Stimulated activated effector memory CD8-positive, alpha-beta T cell treated with anti-CD3 and anti-CD28 coated beads, Interleukin-12 subunit alpha, Interleukin-12 subunit beta, amount 100 ng/mL, for 72 hours (primary cell): ENCODE measurements around the gene PCDHGA2.
"Not testable (repeated sequence)": the region's sequence is repeated elsewhere in the genome, so short reads cannot be mapped to it uniquely, and the experiment has no call there.

ENCODE experiments used
- ATAC-seq: fragments of 150-1000 bp; cut with Tn5 transposase; 2 replicates; pipeline ENCODE4 v1.10.0; 2021
- DNase-seq, 2 donors: peaks; one replicate each; pipeline ENCODE4 v3.0.0; 2021 to 2022; ENCODE audit warnings: low spot score in 2 of 2
- H3K27ac Mint-ChIP-seq: one replicate; pipeline ENCODE4 v1.8.0; 2022; ENCODE audit warnings: mild to moderate bottlenecking, mixed read lengths
- H3K36me3 Mint-ChIP-seq: one replicate; pipeline ENCODE4 v1.8.0; 2022; ENCODE audit warnings: mild to moderate bottlenecking, mixed read lengths
- H3K4me1 Mint-ChIP-seq: one replicate; pipeline ENCODE4 v1.8.0; 2022; ENCODE audit warnings: mixed read lengths
- H3K4me3 Mint-ChIP-seq: one replicate; pipeline ENCODE4 v1.8.0; 2022; ENCODE audit warnings: mild to moderate bottlenecking, mixed read lengths
- H3K9me3 Mint-ChIP-seq: one replicate; pipeline ENCODE4 v1.8.0; 2022; ENCODE audit warnings: mixed read lengths

The PCDHGA2 gene

DNA sequence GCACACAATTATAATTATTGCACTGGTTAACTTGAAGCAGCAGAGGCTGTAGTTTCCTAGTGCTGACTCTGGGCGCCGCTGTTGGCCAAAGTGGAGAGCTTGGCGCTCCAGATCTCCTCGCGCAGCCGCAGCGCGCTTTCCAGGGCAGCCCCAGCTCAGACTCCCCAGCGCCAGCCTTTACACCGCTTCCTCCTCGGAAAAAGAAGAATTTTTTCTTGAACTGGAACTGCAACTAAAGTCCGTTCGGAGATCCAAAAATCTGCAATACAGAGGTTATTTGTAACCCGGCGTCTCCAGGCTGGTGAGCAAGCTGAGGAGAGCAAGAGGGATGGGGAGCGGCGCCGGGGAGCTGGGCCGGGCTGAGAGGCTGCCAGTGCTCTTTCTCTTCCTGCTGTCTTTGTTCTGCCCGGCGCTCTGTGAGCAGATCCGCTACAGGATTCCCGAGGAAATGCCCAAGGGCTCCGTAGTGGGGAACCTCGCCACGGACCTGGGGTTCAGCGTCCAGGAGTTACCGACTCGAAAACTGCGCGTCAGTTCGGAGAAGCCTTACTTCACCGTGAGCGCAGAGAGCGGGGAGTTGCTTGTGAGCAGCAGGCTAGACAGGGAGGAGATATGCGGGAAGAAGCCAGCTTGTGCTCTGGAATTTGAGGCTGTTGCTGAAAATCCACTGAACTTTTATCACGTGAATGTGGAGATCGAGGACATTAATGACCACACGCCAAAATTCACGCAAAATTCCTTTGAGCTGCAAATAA, 49.2 kb downstream of the PCDHGA2 start, which contains the start of gene PCDHGB4:
TSS of gene PCDHGB4 (plus strand) at position 142 of the 755 bp plus-strand sequence. CDS start at position 329, 187 bp downstream.
- DNase-seq, H3K4me3 Mint-ChIP-seq, H3K27ac Mint-ChIP-seq, H3K36me3 Mint-ChIP-seq, H3K4me1 Mint-ChIP-seq: not testable (repeated sequence)
- peak; percentile 53 for ATAC-seq
- H3K9me3 Mint-ChIP-seq, result peaks cover 16% of the 10 kb centered on the region

DNA sequence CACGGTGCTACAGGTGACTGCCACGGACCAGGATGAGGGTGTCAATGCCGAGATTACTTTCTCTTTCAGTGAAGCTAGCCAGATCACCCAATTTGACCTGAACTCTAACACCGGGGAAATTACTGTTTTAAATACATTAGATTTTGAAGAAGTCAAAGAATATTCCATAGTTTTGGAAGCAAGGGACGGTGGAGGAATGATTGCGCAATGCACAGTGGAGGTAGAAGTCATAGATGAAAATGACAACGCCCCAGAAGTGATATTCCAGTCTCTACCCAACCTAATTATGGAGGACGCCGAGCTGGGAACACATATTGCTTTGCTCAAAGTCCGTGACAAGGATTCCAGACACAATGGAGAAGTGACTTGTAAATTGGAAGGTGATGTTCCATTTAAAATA, 50.1 kb downstream of the PCDHGA2 start:
- Mint-ChIP-seq H3K36me3 (no peaks in the 10 kb centered on the region), H3K4me1 (no peaks in the 10 kb centered on the region), H3K9me3 (peaks cover 13% of the 10 kb centered on the region), H3K4me3 (no peak overlapping the region), H3K27ac (no peak overlapping the region)
- no peak for ATAC-seq
- no peak for DNase-seq

DNA sequence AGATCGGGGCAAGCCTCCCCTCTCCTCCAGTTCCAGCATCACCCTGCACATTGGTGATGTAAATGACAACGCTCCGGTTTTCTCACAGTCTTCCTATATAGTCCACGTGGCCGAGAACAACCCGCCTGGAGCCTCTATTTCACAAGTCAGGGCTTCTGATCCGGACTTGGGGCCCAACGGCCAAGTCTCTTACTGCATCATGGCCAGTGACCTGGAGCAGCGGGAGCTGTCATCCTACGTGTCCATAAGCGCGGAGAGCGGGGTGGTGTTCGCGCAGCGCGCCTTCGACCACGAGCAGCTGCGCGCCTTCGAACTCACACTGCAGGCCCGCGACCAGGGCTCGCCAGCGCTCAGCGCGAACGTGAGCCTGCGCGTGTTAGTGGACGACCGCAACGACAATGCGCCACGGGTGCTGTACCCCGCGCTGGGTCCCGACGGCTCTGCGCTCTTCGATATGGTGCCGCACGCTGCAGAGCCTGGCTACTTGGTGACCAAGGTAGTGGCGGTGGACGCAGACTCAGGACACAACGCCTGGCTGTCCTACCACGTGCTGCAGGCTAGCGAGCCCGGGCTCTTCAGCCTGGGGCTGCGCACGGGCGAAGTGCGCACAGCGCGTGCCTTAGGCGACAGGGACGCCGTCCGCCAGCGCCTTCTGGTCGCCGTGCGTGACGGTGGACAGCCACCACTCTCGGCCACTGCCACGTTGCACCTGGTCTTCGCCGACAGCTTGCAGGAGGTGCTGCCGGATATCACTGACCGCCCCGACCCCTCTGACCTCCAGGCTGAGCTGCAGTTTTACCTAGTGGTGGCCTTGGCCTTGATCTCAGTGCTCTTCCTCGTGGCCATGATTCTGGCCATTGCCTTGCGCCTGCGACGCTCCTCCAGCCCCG, 50.8 kb downstream of the PCDHGA2 start:
- Mint-ChIP-seq H3K9me3 (peaks cover 16% of the 10 kb centered on the region), H3K36me3 (peaks cover 5% of the 10 kb centered on the region), H3K4me1 (no peaks in the 10 kb centered on the region), H3K27ac (no peak overlapping the region), H3K4me3 (no peak overlapping the region)
- no peak for ATAC-seq
- no peak for DNase-seq

DNA sequence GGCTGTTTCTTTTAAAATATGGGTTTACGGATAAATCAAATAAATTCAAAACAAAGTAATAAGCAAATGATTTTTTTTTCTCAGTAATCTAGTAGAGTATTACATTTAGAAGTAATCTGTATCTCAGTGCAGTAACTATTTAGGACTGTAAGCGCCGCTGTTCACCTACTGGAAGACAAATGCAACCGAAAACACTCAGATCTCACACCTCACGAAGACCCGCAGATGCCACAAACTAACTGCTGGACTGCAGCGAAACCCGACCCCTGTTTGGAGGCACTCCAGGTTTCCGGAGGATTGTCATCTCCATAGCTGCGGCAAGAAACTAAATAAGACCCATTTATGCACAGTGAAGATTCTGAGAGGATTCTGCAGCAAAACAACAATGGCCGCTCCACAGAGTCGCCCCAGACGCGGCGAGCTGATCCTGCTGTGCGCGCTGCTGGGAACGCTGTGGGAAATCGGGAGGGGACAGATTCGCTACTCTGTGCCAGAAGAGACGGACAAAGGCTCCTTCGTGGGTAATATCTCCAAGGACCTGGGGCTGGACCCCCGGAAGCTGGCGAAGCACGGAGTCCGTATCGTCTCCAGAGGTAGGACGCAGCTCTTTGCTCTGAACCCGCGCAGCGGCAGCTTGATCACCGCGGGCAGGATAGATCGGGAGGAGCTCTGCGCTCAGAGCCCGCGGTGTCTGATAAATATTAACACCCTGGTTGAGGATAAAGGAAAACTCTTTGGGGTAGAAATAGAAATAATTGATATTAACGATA, 54.1 kb downstream of the PCDHGA2 start, which contains the start of gene PCDHGA8:
TSS of gene PCDHGA8 (plus strand) at position 205 of the 770 bp plus-strand sequence. CDS start at position 386, 181 bp downstream.
- ATAC-seq (no peak), DNase-seq (no peak)
- Mint-ChIP-seq H3K36me3 (peaks cover 5% of the 10 kb centered on the region), H3K4me1 (no peaks in the 10 kb centered on the region), H3K4me3 (no peak within 1 kb of the TSS), H3K27ac (no peak within 1 kb of the TSS), H3K9me3 (peaks cover 16% of the 10 kb centered on the region)
